GM19463 (cell line): ENCODE data around the gene CDK5RAP2.

Source experiments
- ATAC-seq: cut with Tn5 transposase; IDR thresholded peaks from one replicate; pipeline ENCODE4 v1.9.1; 2021; ENCODE audit warnings: mild to moderate bottlenecking, moderate library complexity; ENCODE audit not compliant: unreplicated experiment

CDK5RAP2 gene

DNA sequence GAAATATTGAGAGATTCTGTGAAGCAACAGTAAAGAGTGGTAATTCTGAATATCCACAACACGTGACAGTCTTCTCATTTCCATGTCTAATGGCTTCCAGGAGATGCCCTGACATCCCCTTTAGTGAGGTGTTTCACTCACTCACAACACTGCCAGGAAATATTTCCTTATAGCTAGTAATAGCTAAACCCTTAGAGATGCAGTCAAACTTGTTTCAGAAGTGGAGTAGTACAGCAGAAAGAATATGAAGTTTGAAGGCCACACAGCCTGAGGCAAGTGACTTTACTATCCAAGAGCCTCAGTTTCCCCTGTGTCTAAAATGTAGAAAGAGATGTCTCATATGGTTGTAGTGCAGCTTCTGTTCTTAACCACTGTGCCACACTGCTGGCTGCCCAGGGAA, 139.2 kb downstream of the CDK5RAP2 start:
- ATAC-seq, result no peak

DNA sequence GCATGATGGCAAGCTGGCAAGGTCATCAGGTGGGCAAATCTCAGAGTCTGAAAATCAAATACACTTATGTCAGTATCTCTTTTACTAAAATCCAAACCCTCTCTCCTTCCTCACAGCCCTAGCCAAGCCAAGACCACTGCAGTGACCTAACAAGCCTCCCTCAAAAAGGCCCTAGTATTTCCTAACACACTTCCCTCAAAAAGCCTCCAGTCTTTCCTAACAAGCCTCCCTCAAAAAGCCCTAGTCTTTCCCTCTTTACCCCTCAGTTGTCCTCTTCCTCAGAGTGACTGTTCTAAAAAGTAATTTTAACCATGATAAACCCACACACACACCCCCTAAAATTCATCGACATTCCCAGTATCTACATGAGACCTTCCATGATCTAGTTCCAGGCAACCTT, 140.0 kb downstream of the CDK5RAP2 start:
- ATAC-seq, result no peak

DNA sequence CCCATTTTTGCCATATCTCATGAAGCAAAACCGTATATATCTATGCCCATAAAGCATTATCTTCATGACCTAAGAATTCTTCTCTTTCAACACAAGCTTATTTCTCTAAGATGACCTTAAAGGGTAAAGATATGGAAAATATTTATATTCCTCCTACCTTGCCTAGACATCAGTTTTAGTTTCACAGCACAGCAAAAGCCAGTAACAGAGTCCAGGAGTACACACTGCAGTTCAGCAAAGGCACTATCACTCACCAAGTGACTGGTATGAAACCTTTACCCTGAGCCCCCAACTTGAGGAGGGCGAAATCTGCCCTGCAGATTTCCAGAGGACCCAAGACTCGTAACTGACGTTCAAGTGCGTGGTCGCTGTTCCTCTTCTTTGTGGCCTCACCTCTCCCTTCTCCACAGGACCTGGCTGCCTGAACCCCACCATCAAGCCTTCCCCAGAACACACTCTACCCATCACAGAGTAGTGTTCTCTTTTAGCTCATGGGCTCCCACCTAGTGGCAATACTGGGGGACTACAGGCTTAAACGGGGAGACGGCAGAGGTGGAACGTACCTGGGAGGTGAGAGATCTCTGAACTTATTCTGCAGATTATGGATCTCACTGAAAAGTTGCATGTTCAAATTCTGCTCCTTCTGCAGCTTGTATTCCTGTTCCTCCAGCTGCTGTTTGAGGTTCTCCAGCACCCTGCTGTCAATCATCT, 141.0 kb downstream of the CDK5RAP2 start:
- no peak for ATAC-seq

DNA sequence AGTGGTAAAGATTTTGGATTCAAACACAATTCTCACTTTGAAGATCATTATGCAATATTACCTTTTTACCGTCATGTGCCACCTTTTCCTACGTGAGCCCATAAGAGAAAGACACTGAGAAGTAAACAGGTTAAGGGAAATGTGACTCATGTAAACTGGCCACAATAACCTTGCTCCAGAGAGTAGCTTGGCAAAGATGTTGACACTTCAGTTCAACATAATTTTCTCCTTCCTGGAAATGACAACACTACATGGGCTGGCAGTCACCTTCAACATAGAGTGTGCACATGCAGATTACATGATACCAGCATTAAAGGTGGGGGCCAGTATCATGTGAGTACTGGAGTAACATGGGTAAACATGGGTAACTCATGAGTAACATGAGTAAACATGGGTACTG, 141.9 kb downstream of the CDK5RAP2 start:
- ATAC-seq, result no peak

DNA sequence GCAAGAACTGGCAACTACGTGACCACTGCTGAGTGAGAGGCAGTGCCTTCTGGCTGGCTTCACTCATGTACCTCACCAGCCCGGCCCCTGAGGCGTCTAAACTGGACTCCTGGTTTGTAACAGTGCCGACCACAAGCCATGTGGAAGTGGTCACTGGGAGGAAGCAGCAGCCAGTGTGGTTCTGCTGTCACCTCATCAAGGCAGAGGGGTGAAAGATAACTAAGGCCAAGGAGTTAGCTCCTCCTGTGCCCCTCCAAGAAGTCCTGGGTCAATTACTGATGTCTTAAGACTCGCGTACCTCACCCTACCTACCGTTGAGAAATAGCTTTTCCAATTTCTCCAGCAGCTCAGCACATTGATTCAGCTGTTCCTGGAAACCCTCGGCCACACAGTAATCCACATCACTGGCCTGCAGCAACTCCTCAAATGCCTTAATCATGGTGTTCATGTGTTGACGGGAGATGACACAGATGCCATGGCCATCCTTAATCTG, 142.9 kb downstream of the CDK5RAP2 start:
- ATAC-seq, result no peak

DNA sequence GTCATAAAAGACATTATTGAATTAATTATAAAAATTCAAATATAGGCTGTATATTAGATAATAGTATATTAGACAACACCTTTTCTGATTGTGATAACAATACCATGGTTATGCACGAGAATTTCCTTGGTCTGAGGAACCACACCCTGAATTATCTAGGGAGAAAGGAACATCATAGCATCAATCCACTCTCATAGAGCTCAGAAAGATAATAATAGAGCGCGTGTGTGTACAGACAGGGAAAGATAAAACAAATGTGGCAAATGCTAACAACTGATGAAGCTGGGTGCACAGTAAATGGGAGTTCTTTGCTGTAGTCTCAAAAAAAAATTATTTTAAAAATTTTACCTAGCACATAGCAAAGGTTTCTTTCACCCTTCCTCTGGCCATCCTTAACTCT, 143.5 kb downstream of the CDK5RAP2 start:
- ATAC-seq, result no peak

DNA sequence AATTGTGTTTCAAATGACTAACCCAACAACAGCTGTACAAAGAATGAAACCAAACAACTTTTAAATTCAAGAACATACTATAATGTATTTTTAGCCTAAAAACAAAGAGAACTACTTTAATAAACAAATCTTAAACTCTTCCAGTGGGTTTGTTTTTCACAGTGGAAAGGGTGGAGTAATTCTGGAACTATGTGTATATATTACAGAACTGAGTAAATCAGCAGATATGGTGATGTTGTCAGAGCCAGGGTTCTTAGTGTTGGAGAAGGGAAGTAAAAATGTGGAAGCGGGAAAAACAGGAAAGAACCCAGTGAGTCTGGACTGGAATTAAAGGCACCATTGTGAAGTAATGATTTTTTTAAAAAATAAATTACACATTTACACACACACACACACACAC, 144.9 kb downstream of the CDK5RAP2 start:
- ATAC-seq, result no peak

DNA sequence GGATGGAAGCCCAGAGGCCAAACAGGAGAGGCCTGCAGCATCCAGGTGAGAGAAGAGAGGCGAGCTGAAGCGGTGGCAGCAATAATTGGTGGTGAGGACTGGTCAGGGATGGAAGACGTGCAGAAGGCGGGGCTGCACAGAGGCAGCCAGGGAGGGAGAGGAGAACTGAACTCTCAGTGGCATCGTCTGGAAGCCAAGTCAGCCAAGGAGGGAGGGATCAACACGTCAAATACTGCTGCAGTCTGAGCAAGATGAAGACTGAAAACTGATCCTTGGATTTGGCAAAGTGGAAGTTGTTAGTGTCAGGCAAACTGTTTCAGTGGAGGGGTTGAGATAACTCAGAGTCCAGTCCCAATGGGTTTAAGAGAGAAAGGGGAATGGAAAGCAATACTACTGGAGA, 145.4 kb downstream of the CDK5RAP2 start:
- no peak for ATAC-seq

DNA sequence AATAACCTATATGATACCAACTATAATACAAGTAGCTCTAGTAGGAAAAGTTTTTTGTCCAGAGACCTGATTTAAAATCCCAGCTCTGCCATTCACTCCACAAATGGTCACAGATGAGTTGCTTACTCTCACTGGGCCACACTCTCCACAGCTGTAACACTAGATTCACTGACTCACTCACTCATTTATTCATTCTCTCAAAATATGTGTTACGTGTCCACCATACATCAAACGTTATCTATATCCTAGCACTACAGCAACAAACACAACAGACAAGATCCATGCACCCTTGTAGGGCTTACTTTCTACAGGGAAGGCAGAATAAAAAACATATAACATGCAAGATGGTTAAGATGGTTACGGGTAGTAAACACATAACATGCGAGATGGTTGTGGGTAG, 146.3 kb downstream of the CDK5RAP2 start:
- no peak for ATAC-seq

DNA sequence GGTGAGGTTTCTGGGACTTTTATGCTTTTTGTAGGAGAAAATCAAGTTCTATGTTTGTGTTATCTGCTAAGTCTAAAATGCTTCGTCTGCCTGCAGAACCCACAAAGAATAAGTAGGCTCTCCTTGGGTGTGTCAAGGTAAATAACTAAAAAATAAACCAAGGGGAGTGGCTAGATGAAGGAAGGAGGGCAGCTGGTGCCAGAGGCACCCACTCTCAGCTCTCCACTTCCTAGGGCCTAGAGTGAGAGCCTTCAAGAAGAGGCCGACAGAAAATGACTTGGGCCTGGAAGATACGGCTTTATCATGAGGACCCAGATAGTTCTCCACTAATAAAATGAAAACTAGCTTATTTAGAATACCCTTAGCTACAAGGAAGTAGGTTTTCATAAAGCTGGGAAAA, 147.4 kb downstream of the CDK5RAP2 start:
- ATAC-seq, result no peak

DNA sequence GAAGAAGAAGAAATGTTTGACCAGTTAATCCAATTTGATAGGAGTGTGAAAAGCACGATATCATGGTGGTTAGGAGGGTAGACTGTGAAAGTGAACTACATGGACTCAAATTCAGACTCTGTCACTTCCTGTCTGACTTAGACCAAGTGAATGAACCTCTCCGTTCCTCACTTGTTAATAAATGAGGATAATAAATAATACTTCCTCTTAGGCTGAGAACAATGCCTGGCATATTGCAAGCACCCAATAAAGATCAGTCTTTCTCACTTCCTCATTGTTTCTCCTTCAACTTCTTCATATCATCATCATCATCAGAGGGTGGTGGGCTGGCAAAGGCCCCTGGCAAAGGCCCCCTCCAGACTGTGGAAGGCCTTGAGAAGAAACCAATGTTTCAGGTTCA, 148.7 kb downstream of the CDK5RAP2 start:
- ATAC-seq, result no peak

DNA sequence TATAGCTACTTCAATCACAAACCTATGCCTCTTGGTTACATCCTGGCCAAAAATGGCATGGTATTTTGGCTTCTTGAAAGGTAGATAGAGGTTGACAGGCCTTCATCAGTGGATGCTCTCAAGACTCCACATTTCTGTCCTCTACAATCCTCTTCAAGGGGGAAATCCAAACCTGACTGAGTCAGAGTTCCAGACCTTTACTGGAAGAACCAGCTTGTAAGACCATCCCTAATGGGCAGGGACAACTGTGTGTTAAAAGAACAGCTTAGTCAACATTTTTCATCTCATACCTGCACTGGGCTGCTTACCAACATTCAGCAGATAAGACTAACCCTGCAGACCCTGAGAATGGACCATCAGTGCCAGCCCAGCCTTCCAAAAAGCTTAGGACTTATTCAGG, 155.7 kb downstream of the CDK5RAP2 start:
- no peak for ATAC-seq

DNA sequence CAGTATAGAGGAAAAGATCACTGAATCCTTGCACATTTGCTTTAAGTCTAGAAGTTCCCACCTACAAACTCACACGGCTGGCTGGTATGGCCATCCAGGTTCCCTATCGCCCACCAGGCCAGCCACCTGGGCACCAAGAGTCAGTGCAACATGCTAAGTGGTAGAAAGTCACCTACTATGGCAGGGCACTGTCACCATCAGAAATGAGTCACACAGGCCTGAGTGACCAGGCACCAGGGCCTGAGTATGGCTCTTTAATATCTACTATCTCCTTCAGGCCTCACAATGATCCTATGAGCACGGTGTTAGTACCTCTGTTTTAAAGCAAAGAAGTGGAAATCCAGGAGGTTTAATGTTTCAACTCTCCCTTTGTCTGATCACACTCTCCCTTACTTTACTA, 156.2 kb downstream of the CDK5RAP2 start:
- ATAC-seq, result no peak

DNA sequence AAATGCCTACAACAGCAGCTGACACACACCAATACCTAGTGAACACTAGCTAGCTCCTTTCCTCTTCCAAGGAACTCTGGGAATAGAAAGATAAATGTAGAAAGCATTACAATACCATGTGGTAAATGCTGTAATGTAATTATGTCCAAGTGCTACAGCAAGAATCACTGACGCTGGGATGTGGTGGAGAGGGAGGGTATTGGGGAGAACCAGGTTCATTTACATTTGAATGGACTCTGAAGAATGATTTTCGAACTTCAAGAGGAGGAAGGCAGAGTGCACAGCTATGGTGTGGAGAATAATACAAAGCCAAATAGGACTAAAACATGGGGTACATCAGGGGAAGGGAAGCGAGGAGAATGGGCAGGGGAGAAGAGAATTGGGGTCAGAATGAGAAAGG, 158.0 kb downstream of the CDK5RAP2 start:
- no peak for ATAC-seq

DNA sequence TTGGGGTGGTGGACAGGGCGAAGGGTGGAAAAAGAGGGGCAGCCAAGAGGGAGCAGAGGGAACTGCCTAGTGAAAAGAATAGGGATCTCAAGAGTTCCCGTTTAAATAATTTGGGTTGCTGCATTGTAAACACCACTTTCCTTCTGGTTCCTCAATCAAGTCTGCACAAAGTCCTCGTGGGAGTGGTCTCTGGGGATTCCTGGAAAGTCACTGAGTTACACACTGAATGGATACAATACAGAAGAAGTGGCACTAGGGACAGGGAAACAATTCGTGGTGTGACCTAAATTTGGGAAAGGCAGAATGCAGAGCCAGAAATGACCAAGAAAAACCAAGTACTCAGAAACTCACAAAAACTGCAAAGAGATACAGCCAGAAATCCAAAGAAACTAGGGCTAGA, 161.7 kb downstream of the CDK5RAP2 start:
- ATAC-seq, result no peak

DNA sequence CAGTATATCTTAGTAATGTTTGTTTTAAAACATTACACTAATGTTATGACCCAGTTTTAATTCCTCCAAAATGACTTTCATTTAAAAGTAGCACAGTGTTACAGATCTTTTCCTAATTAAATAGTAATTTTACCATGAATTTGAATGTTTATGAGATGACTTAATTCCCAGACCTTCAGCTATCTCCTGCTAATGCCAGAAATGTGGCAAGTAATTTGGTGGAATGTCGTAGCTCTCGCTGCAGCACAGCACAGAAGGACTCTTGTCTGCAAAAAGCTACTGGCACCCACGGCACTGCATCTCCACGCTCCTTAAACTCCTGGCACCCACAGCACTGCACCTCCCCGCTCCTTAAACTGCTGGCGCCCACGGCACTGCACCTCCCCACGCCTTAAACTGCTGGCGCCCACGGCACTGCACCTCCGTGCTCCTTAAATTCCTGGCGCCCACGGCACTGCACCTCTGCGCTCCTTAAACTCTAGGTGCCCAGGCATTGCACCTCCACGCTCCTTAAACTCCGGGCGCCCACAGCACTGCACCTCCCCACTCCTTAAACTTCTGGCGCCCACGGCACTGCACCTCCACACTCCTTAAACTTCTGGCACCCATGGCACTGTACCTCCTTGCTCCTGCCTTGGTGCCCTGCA, 163.1 kb downstream of the CDK5RAP2 start:
- no peak for ATAC-seq

DNA sequence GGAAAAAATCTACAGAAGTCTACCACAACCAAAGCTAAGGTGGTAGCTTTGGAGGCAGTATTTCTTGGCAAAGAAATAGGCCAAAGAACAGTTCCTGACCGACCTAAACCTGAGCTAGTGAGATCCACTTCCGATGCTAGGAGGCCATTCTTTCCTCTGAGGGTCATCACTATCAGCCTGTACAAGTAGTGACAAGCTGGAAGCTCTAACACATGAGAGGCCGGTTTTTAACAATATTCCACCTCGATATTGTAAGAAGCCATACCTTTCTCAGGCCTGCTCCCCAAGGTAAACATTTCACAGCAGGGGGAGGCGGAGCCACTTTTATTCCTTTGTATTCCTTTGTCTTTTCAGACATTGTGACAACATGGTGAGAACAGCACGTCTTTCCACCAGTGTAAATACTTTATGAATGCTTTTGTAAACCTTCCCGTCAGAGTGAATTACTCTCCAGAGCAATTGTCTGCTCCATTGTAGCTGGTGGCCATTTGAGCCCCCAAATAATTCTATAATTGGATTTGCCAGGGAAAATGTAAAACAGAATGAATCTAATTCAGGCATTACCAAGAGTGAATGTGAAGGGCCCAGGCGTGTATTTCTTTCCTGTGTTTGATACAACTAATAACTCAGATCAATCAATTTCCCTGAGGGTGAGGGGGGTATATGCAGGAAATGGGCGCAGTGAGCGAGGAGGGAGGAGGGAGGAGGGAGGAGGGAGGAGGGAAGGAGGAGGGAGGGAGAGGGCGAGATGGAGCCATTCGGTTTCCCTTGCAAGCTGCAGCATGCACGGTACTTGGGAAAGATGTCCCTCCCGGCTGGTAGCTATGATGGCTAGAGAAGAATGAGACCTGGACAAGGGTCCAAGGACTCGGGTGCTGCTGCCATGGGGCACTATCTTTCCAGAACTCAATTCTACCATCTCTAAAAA, 166.6 kb downstream of the CDK5RAP2 start:
- ATAC-seq, result no peak

DNA sequence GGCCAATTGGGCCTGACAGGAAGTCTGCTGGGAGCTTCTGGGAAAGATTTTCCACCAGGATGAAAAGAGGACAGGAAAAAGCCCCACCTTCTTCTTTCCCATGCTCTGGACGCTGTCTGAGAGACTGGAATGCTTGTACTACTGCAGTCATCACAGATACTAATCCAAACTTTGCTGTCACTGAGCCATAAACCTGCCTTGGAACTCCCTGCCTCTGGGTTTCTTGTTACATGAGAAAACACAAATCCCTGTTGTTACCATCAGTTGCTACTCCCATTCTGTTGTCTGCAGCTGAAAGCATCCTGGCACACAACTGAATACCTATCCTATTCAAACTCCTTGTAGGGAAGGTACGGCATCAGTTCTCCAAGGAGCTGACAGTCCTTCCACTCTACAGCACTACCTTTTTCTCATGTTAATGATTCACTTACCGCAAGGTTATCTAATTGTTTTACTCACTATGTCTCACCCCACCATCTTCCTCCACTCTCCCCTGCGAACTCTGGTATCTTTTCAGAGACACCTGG, 167.5 kb downstream of the CDK5RAP2 start:
- no peak for ATAC-seq

DNA sequence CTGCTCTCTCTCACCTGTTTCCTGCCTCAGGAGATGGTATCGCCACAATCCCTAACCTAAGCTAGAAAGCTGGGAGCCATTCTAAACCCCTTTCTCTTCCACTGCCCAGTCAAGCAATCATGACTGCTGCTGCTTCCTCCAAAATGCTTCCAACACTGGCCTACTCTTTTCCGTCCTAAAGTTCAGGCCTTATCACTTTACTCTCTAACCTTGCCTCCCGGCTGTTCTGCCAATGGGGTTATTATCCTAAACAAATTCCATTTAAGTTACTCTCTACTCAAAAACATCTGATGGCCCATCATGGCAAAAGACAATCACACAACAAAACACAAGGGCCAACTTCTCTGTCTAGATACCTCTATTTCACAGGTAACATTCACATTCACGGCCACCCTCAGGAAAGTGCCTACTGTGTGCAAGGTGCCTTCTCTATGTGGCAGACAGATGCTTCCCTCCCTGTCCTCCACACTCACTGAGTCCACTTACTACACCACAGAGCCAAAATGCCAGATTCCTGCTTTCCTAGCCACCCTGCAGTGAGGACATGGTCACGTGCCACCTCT, 168.0 kb downstream of the CDK5RAP2 start:
- no peak for ATAC-seq

DNA sequence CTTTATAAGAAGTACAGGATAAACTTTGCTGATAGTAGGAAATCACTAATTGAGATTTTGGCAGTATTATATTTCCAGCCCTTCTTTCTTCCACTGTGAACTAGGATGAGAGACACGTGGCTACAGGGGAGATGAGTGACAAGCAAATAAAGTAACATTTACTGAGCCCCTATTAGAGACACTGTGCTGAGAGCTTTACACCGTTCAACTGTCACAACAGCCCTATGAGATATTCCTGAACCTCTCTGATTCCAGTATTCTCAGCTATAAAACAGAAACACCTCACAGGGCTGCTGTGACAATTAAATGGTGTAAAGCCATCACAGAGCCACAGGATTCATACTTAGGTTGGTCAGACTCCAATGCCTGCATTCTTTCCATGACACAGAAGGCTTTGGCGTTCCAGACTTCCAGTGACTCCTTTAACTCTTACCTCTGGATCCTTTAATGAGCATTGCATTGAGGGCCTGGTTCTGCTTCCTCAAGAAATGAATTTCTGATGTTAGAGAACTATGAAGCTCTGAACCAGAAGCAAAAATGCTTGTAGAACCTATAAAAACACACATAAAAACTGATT, 169.0 kb downstream of the CDK5RAP2 start:
- no peak for ATAC-seq
